PC-3 (cell line): ENCODE measurements around the gene SRGAP2C.
"Not testable (repeated sequence)": the region's sequence is repeated elsewhere in the genome, so short reads cannot be mapped to it uniquely, and the experiment has no call there.

Experiments
- CTCF ChIP-seq: fragments of 300-600 bp; sonication (generic); conservative IDR thresholded peaks from 2 replicates; pipeline ENCODE4 v1.5.1; 2017; ENCODE audit warnings: antibody characterized with exemption, low read depth, mild to moderate bottlenecking, low read length
- EZH2phosphoT487 ChIP-seq: fragments of 300-600 bp; sonication (generic); IDR thresholded peaks from 2 replicates; pipeline ENCODE4 v1.6.1; 2018; ENCODE audit warnings: mild to moderate bottlenecking, antibody characterized with exemption, low read length, borderline replicate concordance

DNA sequence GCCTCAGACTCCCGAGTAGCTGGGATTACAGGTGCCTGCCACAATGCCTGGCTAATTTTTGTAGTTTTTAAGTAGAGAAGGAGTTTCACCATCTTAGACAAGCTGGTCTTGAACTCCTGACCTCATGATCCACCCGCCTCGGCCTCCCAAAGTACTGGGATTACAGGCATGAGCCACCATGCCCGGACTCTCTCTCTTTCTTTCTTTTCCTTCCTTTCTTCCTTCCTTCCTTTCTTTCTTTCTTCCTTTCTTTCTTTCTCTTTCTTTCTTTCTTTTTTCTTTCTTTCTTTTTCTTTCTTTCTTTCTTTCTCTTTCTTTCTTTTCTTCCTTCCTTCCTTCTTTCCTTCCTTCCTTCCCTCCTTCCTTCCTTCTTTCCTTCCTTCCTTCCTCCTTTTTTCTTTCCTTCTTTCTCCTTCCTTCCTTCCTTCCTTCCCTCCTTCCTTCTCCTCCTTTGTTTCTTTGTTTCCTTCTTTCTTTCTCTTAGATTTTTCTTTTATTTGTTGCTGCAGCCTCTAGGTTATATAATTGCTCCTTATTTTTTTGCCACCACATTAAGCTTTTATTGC lies 234.4 kb downstream of the SRGAP2C start:
- not testable (repeated sequence) for TF ChIP-seq EZH2phosphoT487, CTCF
